Activated T-cell treated with anti-CD3 and anti-CD28 coated beads, Interleukin-2, amount 50 U/mL, for 48 hours (primary cell): Measurements from ENCODE around the gene TMEM209.
"Not testable (repeated sequence)": the region's sequence is repeated elsewhere in the genome, so short reads cannot be mapped to it uniquely, and the experiment has no call there.

ENCODE experiments used
- DNase-seq, 2 experiments: peaks; one replicate each; pipeline ENCODE4 v3.0.0-alpha.2; 2020

Gene TMEM209

GRCh38 chr7:130216750-130217149 lies 11.5 kb upstream of the TMEM209 start:
- no peak for DNase-seq

GRCh38 chr7:130216025-130216424 lies 10.8 kb upstream of the TMEM209 start:
- DNase-seq = no peak

- DNase-seq = no peak
Measured at GRCh38 chr7:130213828-130214227, 8.6 kb upstream of the TMEM209 start.

- DNase-seq = no peak
Measured at GRCh38 chr7:130210181-130210935, 5.2 kb upstream of the TMEM209 start.

GRCh38 chr7:130208516-130208915 lies 3.3 kb upstream of the TMEM209 start:
- no peak for DNase-seq

GRCh38 chr7:130207642-130208041 lies 2.4 kb upstream of the TMEM209 start, which contains the start of gene SSMEM1:
SSMEM1 (plus strand) TSS chr7:130207860; CDS start chr7:130207911, 51 bp downstream.
- DNase-seq = no peak

- no peak for DNase-seq
Measured at GRCh38 chr7:130207033-130207432, 1.8 kb upstream of the TMEM209 start.

- no peak for DNase-seq
Measured at GRCh38 chr7:130201796-130202195, 3.4 kb downstream of the TMEM209 start.

- DNase-seq = no peak
Measured at GRCh38 chr7:130197094-130197493, 8.1 kb downstream of the TMEM209 start.

- no peak for DNase-seq
Measured at GRCh38 chr7:130196476-130196875, 8.7 kb downstream of the TMEM209 start.

GRCh38 chr7:130195396-130195795 lies 9.8 kb downstream of the TMEM209 start:
- DNase-seq = no peak

GRCh38 chr7:130191791-130192190 lies 13.4 kb downstream of the TMEM209 start:
- DNase-seq = no peak

GRCh38 chr7:130189343-130189742 lies 15.9 kb downstream of the TMEM209 start:
- no peak for DNase-seq

- no peak for DNase-seq
Measured at GRCh38 chr7:130187360-130187759, 17.8 kb downstream of the TMEM209 start.

- DNase-seq = not testable (repeated sequence)
Measured at GRCh38 chr7:130184349-130184748, 20.9 kb downstream of the TMEM209 start.

GRCh38 chr7:130182990-130183389 lies 22.2 kb downstream of the TMEM209 start:
- no peak for DNase-seq

- no peak for DNase-seq
Measured at GRCh38 chr7:130181263-130181605, 24.0 kb downstream of the TMEM209 start.

GRCh38 chr7:130180571-130181262 lies 24.5 kb downstream of the TMEM209 start:
- peak; percentile 70 to 72 for DNase-seq

GRCh38 chr7:130179631-130180030 lies 25.6 kb downstream of the TMEM209 start:
- DNase-seq = no peak

GRCh38 chr7:130178251-130178650 lies 27.0 kb downstream of the TMEM209 start:
- no peak for DNase-seq

- no peak for DNase-seq
Measured at GRCh38 chr7:130174237-130174959, 30.8 kb downstream of the TMEM209 start.

GRCh38 chr7:130162196-130162595 lies 43.0 kb downstream of the TMEM209 start:
- DNase-seq = no peak

- DNase-seq = no peak
Measured at GRCh38 chr7:130160455-130160854, 44.8 kb downstream of the TMEM209 start.

- no peak for DNase-seq
Measured at GRCh38 chr7:130160023-130160422, 45.2 kb downstream of the TMEM209 start.
